H1 (cell line): ENCODE data around the gene PSMB3. TPM values are rescaled to one million over a fixed set of nuclear protein-coding genes. Genes with fewer than 3 reads are reported as not detected.

ENCODE experiments used
- EP300 ChIP-seq, 2 experiments: IDR thresholded peaks; 1 replicate in 1 of 2; 2 replicates in 1 of 2; pipeline ENCODE4 v1.6.1; 2011 to 2012; ENCODE audit warnings: low read depth in 2 of 2, low read length in 2 of 2, mild to moderate bottlenecking in 2 of 2, borderline replicate concordance in 1 of 2, inconsistent platforms in 1 of 2, moderate library complexity in 1 of 2
- FOSL1 ChIP-seq: IDR thresholded peaks from 2 replicates; pipeline ENCODE4 v1.6.1; 2011; ENCODE audit warnings: mild to moderate bottlenecking, low read depth, low read length, moderate library complexity; ENCODE audit not compliant: insufficient read depth
- SIN3A ChIP-seq, 2 experiments: IDR thresholded peaks in 1 of 2; conservative IDR thresholded peaks in 1 of 2; 2 replicates each; pipeline ENCODE4 v1.6.1; 2011 to 2012; ENCODE audit warnings: low read length in 2 of 2, improper control_type of control experiment in 1 of 2, low read depth in 1 of 2, mild to moderate bottlenecking in 1 of 2
- polyA plus RNA-seq, 7 experiments: library from polyadenylated mRNA; depleted of rRNA in 3 of 7; stranded (reverse) in 5 of 7; unstranded in 2 of 7; fragments of >200 nt in 5 of 7; fragments of 200-250 nt in 2 of 7; gene quantifications; 1 replicate in 5 of 7; 2 replicates in 1 of 7; 4 replicates in 1 of 7; pipeline versions ENCODE4 v1.2.1 to v1.2.3, GENCODE V29; 2011 to 2013; ENCODE audit warnings: missing spikeins in 2 of 7, mixed read lengths in 2 of 7
- total RNA-seq: library from RNA; stranded (reverse); fragmentation: NEBNext Ultra II Directional; extraction: Animal tissue kit (Norgen Biotek cat#: 25700); gene quantifications from 2 replicates; pipeline ENCODE4 v1.2.1, GENCODE V29; 2021

The PSMB3 gene
- total and polyA plus RNA-seq, 2 of the 8 experiments (the other 6 are each of a cell fraction or from before 2014, with no cell fraction given), result 291 to 914 TPM

GRCh38 chr17:38712593-38712992, 39.9 kb upstream of the PSMB3 start (continued):
- TF ChIP-seq FOSL1, result no peak
- TF ChIP-seq SIN3A (conservative IDR thresholded peaks at IDR 0.05 in 1 of 2, IDR thresholded peaks at IDR 0.05 in 1 of 2; ENCODE audit: low read depth in 1 of 2, low read length in 2 of 2), result no peak
- no peak for TF ChIP-seq EP300 (IDR thresholded peaks at IDR 0.05; ENCODE audit: borderline replicate concordance in 1 of 2, low read depth in 2 of 2, low read length in 2 of 2)
